Retina (tissue), 1 donor: Measurements from ENCODE around the gene BRD3.

Experiments
- DNase-seq: peaks from one replicate; pipeline ENCODE4 v3.0.0-alpha.2; 2016

Gene BRD3

GRCh38 chr9:134010310-134011173 lies 57.3 kb downstream of the BRD3 start:
- DNase-seq = no peak

GRCh38 chr9:134007571-134007970 lies 60.3 kb downstream of the BRD3 start:
- no peak for DNase-seq

GRCh38 chr9:134007150-134007549 lies 60.7 kb downstream of the BRD3 start:
- no peak for DNase-seq

GRCh38 chr9:134005381-134005780 lies 62.4 kb downstream of the BRD3 start:
- DNase-seq = no peak

DNA sequence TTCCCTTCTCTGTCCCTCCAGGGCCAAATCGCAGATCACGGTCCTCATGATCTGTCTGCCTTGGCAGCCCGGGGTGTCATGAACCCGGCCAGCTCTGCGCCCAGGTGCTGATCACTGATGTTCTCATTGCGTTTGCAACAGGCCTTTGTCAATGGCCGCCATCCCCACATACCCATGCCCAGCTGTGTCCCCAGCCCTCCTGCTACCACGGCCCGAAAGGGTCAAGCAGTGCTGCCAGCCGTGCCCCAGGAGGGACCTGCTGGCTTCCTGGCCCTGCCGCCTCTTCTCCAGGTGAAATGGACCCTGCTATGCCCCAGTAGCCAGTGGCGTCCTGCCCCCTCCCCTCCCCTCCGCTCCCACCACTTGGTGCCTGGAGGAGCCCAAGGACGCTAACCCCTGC lies 62.9 kb downstream of the BRD3 start:
- DNase-seq = no peak

DNA sequence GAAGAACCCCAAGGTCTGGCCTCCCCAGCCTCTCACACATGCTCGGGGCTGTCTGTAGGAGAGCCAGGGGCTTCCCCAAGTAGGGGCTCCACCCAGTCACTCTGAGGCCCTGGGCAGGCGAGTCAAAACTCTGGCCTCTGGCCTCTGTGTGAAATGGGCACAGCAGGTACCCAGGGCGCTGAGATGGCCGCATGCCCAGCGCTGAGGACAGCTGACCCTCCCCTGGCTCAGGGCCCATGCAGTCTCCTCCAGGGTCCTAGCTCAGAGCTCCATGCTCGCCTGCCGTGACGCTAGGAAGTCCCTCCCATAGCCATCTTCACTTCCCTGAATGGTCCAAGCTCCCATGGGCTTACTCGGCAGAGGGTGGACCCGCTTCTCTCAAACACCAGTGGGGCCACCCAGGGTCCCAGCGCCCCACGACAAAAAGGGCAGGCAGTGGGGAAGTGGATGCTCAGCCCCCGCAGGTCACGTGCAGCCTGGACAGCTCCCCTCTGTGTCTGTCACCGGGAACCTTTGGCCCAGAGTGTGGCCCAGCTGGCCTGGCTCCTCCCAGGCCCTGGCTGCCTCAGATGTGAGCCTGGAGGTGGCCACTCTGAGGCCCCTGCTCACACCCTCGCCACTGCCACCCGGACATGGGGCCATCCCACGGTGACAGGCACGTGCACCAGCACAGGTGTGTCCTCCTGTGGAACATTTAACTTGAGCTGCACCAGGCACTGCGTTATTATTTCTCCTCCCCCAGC lies 63.5 kb downstream of the BRD3 start:
- DNase-seq = no peak

DNA sequence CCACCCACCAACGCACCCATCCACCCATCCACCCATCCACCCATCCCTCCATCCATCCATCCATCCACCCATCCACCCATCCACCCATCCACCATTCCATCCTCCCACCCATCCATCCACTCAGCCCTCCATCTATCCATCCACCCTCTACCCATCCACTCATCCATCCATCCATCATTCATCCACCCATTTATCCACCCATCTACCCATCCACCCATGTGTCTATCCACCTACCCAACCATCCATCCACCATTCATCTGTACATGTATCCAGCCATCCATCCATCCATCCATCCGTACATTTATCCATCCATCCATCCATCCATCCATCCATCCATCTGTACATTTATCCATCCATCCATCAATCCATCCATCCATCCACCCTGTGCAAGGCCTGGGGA lies 64.6 kb downstream of the BRD3 start:
- DNase-seq = no peak

GRCh38 chr9:134002796-134003195 lies 65.0 kb downstream of the BRD3 start:
- no peak for DNase-seq

DNA sequence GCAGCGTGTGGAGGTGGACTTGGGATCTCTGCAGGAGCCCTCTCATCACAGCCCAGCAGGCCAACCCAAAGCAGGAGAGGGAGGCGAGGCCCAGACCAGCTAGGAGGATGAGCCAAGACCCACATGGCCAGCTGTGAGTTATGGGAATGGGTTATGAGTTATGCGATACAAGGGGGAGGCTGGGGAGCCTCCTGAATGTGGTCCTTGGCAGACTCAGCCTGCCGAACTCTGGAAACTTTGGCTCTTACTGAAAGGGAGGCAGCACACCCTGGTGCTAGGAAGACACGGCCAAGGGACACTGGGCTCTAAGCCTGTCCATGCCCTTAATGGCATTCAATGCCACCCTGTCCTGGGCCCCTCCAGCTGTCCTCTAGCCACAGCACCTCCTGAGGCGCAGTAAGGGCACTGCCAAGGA lies 68.0 kb downstream of the BRD3 start:
- DNase-seq = no peak

DNA sequence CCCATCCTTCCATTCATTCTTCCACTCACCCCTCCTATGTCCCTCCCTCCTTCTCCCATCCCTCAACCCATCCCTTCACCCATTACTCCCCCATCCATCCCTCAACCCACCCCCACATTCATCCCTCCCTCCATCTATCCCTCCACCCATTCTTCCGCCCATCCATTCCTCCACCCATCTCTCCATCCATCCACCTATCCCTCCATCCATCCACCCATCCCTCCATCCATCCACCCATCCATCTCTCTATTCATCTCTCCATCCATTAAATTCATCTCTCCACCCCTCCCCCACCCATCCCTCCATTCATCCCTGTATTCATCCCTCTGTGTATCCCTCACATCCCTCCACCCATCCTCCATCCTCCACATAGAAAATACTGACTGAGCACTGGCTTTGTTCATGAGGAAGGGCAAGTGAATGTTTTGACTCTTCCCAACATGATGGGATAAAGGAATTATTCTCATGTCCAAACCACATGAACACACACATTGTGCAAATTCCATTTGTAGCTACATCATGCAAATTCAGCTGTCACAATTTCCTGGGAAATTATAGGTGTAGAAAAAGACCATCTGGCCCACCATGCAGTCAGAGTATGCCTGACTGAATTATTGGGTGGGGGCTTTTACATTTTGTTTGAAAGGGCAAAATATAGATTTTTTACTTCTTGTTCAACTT lies 68.8 kb downstream of the BRD3 start:
- DNase-seq = no peak

DNA sequence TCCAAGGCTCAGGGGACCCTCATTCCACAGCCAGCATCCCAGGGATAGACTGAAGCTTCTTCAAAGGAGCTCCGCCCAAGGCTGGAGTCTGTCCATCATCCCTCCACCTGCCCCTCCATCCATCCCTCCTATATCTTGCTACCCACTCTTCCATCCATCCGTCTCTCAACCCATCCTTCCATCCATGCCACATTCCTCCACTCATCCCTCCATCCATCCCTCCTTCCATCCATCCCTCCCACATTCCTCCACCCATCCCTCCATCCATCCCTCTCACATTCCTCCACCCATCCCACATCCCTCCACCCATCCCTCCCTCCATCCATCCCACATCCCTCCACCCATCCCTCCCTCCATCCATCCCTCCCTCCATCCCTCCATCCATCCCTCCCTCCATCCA lies 70.2 kb downstream of the BRD3 start:
- no peak for DNase-seq

DNA sequence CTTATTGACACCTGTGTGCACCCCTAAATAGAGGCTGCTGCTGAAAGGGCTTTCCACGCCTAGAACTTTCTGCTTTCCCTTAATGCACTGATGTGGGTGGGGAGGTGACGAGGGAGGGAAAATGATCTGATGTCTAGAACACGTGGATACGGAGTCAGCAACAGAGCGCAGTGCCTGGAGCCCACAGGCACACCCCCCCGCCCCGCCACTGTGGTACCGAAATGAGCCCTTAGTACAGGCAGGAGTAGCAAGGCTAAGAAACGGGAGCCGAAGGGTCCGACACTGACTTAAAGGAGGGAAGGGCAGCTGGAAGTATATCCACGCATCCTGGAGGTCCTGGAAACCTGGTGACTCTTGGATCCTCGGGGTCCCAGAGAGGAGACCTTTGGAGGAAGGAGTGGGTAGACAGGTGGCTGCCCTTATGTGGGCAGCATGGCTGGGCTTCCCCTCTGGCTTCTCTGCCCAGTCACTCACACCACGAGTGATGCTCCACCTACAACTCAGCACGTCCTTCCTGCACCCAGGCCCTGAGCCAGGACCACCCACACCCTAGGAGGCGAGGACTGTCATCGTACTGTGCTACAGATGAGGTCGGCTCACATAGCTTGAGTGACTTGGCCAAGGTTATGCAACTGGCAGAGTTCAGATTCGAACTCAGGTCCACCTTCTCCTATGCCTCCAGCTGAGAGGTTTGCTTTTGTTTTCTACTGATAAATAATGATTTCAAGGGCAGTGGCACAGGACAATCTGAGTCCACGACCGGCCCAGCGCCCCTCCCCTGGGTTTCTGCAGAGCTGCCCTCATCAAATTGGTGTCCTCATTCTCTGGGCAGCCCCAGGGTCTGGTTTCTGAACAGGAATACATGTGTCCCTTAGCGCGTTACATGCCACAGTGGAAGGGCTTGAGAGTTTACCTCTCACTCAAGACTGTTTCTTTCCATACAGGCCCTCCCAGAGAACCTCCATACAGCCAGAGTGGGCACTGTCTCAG lies 71.0 kb downstream of the BRD3 start:
- DNase-seq = no peak

DNA sequence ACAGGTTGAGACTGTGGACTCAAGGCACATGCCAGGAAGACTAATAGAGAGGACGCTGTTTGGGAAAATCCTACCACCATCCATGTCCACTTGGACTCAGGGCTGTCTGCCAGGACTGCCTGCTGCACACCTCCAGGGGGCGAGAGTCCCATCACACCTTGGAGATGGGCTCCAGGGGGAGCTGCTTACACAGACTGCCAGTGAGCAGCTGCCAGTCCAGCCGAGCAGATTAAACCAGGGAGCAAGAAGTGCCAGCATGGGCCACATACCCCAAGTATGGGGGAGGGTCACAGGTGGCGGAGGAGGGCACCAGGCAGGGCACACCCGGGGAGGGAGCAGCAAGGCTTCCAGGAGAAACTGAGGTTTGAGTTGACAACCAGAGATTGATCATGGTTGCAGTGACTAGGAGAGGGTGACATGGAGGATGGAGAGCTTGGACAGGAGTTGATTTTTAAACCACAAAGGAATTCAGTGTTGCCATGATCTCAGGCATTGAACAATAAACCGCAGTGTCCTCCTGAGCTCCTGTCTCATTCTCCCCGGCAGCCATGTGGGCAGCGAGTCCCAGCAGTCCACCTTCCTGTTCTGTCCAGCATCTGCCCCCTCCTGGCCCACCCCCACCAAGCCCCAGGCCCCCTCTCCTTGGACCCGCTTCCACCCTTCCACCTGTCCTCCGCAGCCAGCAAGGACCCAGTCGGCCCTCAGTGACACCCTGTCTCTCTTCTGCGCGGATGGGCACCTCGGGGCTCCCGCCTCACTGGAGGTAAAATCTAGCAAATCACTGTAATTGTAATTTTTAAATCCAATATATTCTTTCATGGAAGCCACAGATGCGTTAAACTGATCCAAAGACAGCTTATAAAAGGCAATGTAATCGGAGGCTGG lies 72.6 kb downstream of the BRD3 start:
- no peak for DNase-seq

DNA sequence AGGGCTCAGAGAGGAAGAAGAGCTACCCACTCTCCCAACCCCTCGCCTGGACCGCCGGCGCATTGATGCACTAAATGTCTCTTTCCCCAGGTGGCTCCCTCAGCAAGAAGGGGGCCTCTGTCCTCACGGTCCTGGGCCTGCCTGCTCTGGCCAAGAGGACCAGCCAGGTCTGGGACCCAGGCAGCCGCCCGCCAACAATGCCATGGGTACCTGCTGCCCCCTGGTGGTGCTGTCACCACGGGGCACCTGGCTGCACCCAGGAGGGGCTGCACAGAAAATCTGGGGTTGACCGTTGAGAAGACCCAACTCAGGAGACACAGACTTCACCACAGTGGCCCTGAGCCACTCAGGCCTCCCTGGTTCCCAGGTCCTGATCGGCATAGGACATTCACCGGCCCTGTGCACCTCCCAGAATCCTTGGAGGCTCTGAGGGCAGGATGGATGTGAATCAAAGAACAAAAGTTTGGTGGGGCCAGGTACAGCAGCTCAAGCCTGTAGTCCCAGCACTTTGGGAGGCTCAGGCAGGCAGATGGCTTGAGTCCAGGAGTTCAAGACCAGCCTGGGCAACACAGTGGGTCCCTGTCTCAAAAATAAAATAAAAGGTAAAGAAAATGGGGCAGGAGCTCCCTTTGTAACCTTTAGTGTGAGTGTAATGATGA lies 73.3 kb downstream of the BRD3 start:
- peak; percentile 92 for DNase-seq

GRCh38 chr9:133993635-133994253 lies 74.1 kb downstream of the BRD3 start:
- no peak for DNase-seq

DNA sequence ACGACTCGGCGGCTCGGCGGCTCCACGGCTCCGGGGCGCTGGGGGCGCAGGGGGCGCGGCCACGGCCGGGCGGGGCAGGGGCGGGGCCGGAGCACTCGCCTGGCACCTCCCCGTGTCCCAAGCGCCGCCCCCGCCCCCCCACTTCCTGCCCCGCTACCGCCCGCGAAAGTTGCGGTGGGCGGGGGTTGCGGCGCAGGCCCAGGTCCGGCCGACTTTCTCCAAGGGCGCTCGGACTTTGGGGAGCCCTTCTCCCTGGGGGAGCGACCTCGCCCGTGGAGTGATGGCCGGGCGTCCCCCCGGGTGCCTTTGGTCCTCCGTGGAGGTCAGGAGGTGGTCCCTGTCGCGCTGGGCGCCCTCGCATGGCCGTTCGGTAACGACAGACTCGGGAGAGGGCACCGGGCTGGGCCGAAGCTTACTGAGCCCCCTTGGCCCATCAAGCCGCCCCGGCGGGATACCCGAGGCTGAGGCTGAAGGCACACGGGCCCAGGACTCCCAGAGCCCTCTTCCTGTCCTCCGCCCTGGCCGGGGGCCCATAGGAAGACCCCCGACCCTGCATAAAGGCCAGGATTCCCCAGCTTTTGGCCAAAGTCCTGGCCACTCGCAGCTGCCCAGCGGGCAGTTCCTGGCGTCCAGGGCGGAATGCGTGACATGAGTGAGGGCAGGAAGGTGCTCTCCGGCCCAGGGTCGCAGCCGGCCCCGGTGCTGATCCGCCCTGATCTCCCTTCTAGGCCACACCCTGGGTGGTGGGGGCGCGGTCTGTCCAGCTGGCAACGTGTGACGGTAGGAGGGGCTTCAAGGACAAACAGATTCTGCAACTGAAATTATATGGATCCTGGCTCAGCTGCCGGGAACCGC lies 74.8 kb downstream of the BRD3 start:
- DNase-seq = peak; percentile 90

GRCh38 chr9:133991964-133992779 lies 75.7 kb downstream of the BRD3 start, which contains the start of gene VAV2:
Gene VAV2 (minus strand): TSS chr9:133992324. CDS start chr9:133992278, 46 bp downstream.
- DNase-seq = peak; percentile 70

DNA sequence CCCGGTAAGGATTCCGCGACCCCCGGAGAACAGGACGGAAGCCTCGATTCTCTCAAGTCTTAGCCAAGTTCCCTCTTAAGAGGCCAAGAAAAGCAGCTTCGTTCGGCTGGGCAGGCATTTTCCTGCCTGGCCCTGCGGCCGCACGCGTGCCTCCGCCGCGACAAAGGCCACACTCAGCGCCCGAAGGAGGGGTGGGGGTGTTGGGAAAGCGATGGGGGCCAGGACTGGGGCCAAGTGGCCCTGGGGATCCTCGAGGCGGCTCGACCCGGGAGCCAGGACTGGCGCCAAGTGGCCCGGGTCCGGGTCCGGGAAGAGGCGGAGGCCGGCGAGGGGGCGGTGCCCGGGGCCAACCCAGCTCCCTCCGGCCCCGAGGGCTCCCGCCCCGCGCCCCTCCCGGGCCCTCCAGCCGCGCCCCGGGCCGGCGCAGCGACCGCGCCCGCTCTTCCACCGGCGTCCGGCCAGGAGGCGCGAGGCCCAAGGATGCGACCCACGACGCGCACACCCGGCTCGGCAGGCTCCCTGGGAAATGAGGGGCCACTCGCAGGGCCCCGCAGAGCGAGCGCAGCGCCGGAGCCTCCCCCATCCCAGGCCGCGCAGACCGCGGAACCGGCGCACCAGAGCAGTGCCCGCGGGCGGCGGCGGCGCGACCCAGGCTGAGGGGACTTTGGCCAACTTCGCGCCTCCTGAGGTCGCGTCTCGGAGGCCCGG lies 76.5 kb downstream of the BRD3 start:
- DNase-seq = no peak
